Measurements from ENCODE around the gene TRMT1L. TPM values are rescaled to one million over a fixed set of nuclear protein-coding genes. Genes with fewer than 3 reads are reported as not detected.
A peak's percentile ranks its signal among the peaks of the same experiment; 100 is the strongest.
"Not testable (repeated sequence)": the region's sequence is repeated elsewhere in the genome, so short reads cannot be mapped to it uniquely, and the experiment has no call there.

The TRMT1L gene, protein sequence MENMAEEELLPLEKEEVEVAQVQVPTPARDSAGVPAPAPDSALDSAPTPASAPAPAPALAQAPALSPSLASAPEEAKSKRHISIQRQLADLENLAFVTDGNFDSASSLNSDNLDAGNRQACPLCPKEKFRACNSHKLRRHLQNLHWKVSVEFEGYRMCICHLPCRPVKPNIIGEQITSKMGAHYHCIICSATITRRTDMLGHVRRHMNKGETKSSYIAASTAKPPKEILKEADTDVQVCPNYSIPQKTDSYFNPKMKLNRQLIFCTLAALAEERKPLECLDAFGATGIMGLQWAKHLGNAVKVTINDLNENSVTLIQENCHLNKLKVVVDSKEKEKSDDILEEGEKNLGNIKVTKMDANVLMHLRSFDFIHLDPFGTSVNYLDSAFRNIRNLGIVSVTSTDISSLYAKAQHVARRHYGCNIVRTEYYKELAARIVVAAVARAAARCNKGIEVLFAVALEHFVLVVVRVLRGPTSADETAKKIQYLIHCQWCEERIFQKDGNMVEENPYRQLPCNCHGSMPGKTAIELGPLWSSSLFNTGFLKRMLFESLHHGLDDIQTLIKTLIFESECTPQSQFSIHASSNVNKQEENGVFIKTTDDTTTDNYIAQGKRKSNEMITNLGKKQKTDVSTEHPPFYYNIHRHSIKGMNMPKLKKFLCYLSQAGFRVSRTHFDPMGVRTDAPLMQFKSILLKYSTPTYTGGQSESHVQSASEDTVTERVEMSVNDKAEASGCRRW
- polyA plus RNA-seq (2013, experiment 1 of 2; ENCODE audit: insufficient read length), result 10.0 TPM
- 10.4 TPM for polyA plus RNA-seq (2013, experiment 2 of 2; ENCODE audit: insufficient read length)

DNA sequence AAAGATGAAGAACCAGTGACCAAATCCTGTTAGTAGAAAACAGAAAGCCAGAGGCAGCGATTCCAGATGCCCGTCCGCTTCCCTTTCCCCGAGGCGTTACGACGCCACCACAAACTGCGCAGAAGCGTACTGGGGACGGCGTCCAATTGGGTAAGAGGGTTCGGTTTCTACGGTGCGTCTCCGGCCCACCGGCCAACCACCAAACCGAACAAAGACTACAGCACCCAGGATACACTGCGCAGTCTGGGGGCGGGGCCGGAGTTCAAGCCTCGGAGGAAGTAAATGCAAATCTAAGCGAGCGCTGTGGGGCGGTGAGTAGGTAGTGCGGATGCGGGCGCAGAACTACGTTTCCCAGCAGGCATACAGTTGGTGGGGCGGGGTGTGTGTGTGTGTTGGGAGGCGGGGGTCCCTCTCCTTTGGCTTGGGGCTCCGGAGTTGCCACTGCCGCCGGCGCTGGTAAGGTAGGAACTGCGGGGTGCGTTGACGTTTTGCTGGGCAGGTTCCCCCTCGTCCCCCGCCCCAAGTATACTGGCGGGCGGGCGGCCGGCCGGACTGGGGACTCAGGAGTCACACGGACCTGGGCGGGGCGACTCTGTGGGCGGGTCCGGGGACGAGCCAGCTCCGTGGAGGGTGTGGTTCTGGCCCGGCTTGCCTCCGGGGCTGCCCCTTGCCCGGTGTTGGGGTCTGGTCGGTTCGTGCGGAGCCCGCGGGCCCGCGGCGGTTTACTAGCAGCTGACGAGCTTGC, at the start of gene TRMT1L, which contains the start of gene SWT1:
TSS of gene TRMT1L (minus strand) at position 100 of the 745 bp plus-strand sequence. CDS start 241 bp downstream, outside the sequence.
TSS of gene SWT1 (plus strand) at position 314 of the 745 bp plus-strand sequence. CDS start 3,675 bp downstream, outside the sequence.
- DNase-seq, result peak; percentile 100

GRCh38 chr1:185200889-185201288, 44.1 kb upstream of the TRMT1L start:
- no peak for DNase-seq

DNA sequence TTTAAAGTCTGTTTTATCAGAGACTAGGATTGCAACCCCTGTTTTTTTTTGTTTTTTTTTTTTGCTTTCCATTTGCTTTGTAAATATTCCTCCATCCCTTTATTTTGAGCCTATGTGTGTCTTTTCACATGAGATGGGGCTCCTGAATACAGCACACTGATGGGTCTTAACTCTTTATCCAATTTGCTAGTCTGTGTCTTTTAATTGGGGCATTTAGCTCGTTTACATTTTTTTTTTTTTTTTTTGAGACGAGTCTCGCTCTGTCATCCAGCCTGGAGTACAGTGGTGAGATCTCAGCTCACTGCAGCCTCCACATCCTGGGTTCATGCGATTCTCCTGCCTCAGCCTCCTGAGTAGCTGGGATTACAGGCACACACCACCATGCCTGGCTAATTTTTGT, 42.0 kb upstream of the TRMT1L start:
- not testable (repeated sequence) for DNase-seq

GRCh38 chr1:185193756-185194155, 37.0 kb upstream of the TRMT1L start:
- no peak for DNase-seq

GRCh38 chr1:185170291-185170848, 13.6 kb upstream of the TRMT1L start:
- DNase-seq, result peak; percentile 63

GRCh38 chr1:185166106-185166505, 9.4 kb upstream of the TRMT1L start:
- DNase-seq, result no peak

DNA sequence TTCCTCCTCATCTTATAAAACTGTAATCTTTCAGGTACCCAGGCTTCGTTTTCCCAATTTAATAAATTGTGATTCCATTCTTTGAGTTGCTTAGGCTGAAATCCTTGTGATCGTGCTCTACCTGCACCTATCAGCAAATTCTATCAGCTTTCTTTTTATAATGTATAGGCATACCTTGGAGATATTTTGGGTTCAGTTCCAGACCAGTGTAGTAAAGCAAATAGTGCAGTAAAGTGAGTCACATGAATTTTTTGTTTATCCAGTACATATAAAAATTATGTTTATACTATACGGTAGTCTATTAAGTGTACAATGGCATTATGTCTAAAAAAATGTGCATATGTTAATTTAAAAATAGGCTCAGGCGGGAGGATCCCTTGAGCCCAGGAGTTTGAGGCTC, 5.7 kb upstream of the TRMT1L start:
- DNase-seq, result no peak

DNA sequence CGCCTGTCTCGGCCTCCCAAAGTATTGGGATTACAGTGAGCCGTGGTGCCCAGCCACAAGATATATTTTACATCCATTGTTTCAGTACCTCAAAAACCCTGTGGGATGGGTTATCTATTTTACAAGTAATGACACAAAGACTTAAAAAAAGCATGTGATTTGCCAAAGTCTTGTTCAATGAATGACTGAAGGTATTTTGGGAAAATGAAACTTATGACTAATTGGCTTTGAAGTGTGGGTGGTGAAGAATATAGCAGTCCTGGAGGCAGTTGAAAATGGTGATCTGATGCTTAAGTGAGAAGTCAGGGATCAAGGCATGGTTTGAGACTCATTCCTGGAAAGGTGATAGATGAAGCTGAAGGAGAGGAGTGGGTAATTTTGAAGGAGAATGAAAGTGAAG, 3.2 kb upstream of the TRMT1L start:
- DNase-seq, result no peak

GRCh38 chr1:185158800-185159199, 2.0 kb upstream of the TRMT1L start:
- DNase-seq, result no peak

- peak; percentile 4 for DNase-seq
Measured at GRCh38 chr1:185157599-185158412, 1.1 kb upstream of the TRMT1L start.

DNA sequence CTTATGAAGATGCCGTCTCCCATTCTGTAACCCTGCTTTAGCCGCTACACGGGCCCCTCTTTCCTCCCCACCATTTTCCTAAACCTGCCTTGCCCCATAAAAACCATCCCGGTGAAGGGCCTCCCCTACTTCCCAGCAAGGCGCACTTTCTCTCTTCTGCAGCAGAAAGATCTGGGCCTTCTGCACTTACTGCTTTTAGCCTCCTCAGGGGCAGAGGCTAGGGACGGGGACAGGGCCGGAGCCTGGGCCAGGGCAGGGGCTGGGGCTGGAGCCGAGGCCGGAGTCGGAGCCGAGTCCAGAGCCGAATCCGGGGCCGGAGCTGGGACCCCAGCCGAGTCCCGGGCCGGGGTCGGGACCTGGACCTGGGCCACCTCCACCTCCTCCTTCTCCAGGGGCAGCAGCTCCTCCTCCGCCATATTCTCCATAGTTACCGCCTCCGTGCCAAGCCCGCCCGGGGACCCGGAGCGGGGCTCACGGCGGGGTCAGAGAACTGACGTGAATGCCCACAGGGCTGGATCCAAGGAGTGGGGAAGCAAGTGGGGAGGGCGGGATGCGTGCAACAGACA, 382 bp downstream of the TRMT1L start:
- no peak for DNase-seq

- DNase-seq, result peak; percentile 25
Measured at GRCh38 chr1:185155600-185156287, 1.0 kb downstream of the TRMT1L start.

- DNase-seq, result peak; percentile 5
Measured at GRCh38 chr1:185154912-185155513, 1.7 kb downstream of the TRMT1L start.

- DNase-seq, result peak; percentile 67
Measured at GRCh38 chr1:185152187-185152767, 4.5 kb downstream of the TRMT1L start.

- no peak for DNase-seq
Measured at GRCh38 chr1:185151215-185151614, 5.5 kb downstream of the TRMT1L start.

DNA sequence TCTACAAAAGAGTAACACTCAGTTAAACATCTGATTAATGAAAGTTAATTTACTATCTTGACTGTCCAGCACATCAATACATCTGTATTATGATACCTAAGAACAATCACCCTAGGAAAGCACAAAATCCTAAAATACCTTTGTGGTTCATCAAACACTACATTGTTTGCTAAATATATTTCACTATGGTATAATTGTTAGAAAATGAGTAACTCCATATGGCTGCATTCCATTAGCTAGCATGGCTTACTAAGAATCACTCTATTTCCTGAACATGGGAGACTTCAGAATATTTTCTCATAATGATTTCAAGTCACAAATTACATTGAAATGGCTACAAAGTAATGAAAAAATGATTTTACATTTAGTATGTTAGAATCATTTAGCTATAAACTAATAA, 12.5 kb downstream of the TRMT1L start:
- DNase-seq, result peak; percentile 66

- no peak for DNase-seq
Measured at GRCh38 chr1:185139246-185139645, 17.5 kb downstream of the TRMT1L start.

- no peak for DNase-seq
Measured at GRCh38 chr1:185137896-185138545, 18.7 kb downstream of the TRMT1L start.

GRCh38 chr1:185132534-185132933, 24.2 kb downstream of the TRMT1L start:
- DNase-seq, result no peak
